ENCODE measurements around the gene DOK6. TPM values are rescaled to one million over a fixed set of nuclear protein-coding genes. Genes with fewer than 3 reads are reported as not detected.

DOK6 gene
- total and polyA plus RNA-seq, 9 of the 15 experiments (the other 6 are each of a cell fraction or from before 2014, with no cell fraction given): not detected

- no peak for TF ChIP-seq RFX7 (CRISPR knock-in tag; IDR thresholded peaks at IDR 0.05)
- TF ChIP-seq ZNF316 (IDR thresholded peaks at IDR 0.05): peak; percentile 68
- TF ChIP-seq MAFG (tag; conservative IDR thresholded peaks at IDR 0.05): peak; percentile 76
- TF ChIP-seq DIDO1 (tag; IDR thresholded peaks at IDR 0.05; ENCODE audit: low read depth): no peak
- peak; percentile 73; the same call in 1 of the 2 replicates for TF ChIP-seq C11orf30 (IDR thresholded peaks at IDR 0.05; ENCODE audit: low read depth)
- TF ChIP-seq MAFF (IDR thresholded peaks at IDR 0.05; ENCODE audit: low read length): peak; percentile 53
- TF ChIP-seq MAFK (IDR thresholded peaks at IDR 0.05; ENCODE audit: low read length): peak; percentile 66
- DNase-seq (ENCODE audit: extremely low read depth in 1 of 4, low spot score in 3 of 4) (no peak), FAIRE-seq (no peak), ATAC-seq (no peak)
- H3K27me3 ChIP-seq (ENCODE audit: control insufficient read depth in 2 of 2, insufficient read depth in 2 of 2, low read length in 2 of 2): no peaks in the 10 kb centered on the region
- CTCF ChIA-PET (ENCODE audit: low intra/inter-chr PET ratio): no interaction called here
- H3K36me3 ChIP-seq (ENCODE audit: control insufficient read depth, insufficient read depth, low read length): no peaks in the 10 kb centered on the region
- no TSS peak for BruUV-seq (replicated peaks)
- no peak overlapping the region for H3K27ac ChIP-seq (ENCODE audit: extremely low read depth, low read depth, low read length)
- H3K9ac ChIP-seq (ENCODE audit: insufficient read depth in 1 of 2, low read depth in 2 of 2, low read length in 2 of 2): no peak overlapping the region
- in situ Hi-C loops (cut with MboI) (no loop called here), intact Hi-C loops (cut with micrococcal nuclease) (no loop called here)
- no peaks in the 10 kb centered on the region for H4K20me1 ChIP-seq (replicated peaks; ENCODE audit: control insufficient read depth, insufficient read depth, low read length)
- H3K4me1 ChIP-seq (replicated peaks in 1 of 2; ENCODE audit: control insufficient read depth in 2 of 2, insufficient read depth in 2 of 2, low read length in 2 of 2): peaks cover 0 to 4% of the 10 kb centered on the region in 2 experiments; a peak in 2 of 5 replicates
- H3K4me2 ChIP-seq (ENCODE audit: insufficient read depth, low read length): no peak overlapping the region
- POLR2A ChIA-PET: no interaction called here
- no peaks in the 10 kb centered on the region for H3K79me2 ChIP-seq (ENCODE audit: control insufficient read depth, insufficient read depth, low read length)
- no peaks in the 10 kb centered on the region for H3K9me1 ChIP-seq (ENCODE audit: control insufficient read depth, insufficient read depth, low read length)
- no peak overlapping the region for H3K4me3 ChIP-seq
- 43% methylated on average over 5 of the region's 5 CpGs for WGBS (ENCODE audit: insufficient coverage, low coverage, missing lambda C conversion rate)
- no peak overlapping the region for H2AFZ ChIP-seq (ENCODE audit: low read depth, low read length)
- H3K9me3 ChIP-seq (replicated peaks; ENCODE audit: control insufficient read depth, insufficient read depth, low read depth, low read length): no peaks in the 10 kb centered on the region
Measured at GRCh38 chr18:69843015-69843414, 442.3 kb downstream of the DOK6 start.

GRCh38 chr18:69844656-69845055 is 444.0 kb downstream of the DOK6 start:
- H3K4me1 ChIP-seq (replicated peaks in 1 of 2; ENCODE audit: control insufficient read depth in 2 of 2, insufficient read depth in 2 of 2, low read length in 2 of 2): peaks cover 0 to under 1% of the 10 kb centered on the region in 2 experiments; a peak in 2 of 5 replicates
- 58% methylated on average over 2 of the region's 2 CpGs for WGBS (ENCODE audit: insufficient coverage, low coverage, missing lambda C conversion rate)
- no TSS peak for BruUV-seq (replicated peaks)
- H3K9ac ChIP-seq (ENCODE audit: insufficient read depth in 1 of 2, low read depth in 2 of 2, low read length in 2 of 2): no peak overlapping the region
- H3K9me3 ChIP-seq (replicated peaks; ENCODE audit: control insufficient read depth, insufficient read depth, low read depth, low read length): no peaks in the 10 kb centered on the region
- POLR2A ChIA-PET: no interaction called here
- DNase-seq (ENCODE audit: extremely low read depth in 1 of 4, low spot score in 3 of 4) (no peak), ATAC-seq (no peak), FAIRE-seq (no peak)
- no peak overlapping the region for H3K4me2 ChIP-seq (ENCODE audit: insufficient read depth, low read length)
- no peaks in the 10 kb centered on the region for H3K9me1 ChIP-seq (ENCODE audit: control insufficient read depth, insufficient read depth, low read length)
- no peaks in the 10 kb centered on the region for H3K36me3 ChIP-seq (ENCODE audit: control insufficient read depth, insufficient read depth, low read length)
- H3K27ac ChIP-seq (ENCODE audit: extremely low read depth, low read depth, low read length): no peak overlapping the region
- H3K79me2 ChIP-seq (ENCODE audit: control insufficient read depth, insufficient read depth, low read length): no peaks in the 10 kb centered on the region
- no peak overlapping the region for H3K4me3 ChIP-seq
- H3K27me3 ChIP-seq (ENCODE audit: control insufficient read depth in 2 of 2, insufficient read depth in 2 of 2, low read length in 2 of 2): no peaks in the 10 kb centered on the region
- CTCF ChIA-PET (ENCODE audit: low intra/inter-chr PET ratio): no interaction called here
- no peaks in the 10 kb centered on the region for H4K20me1 ChIP-seq (replicated peaks; ENCODE audit: control insufficient read depth, insufficient read depth, low read length)
- H2AFZ ChIP-seq (ENCODE audit: low read depth, low read length): no peak overlapping the region
- in situ Hi-C loops (cut with MboI): no loop called here
- intact Hi-C loops (cut with micrococcal nuclease): loop anchor here (5.0 kb wide), 1 partner anchor 228 kb away; no protein-coding TSS in a partner anchor
- TF ChIP-seq ARID2 (IDR thresholded peaks at IDR 0.05) (no peak), FUS (optimal IDR thresholded peaks at IDR 0.05; ENCODE audit: low read depth, low read length) (no peak), HINFP (tag; conservative IDR thresholded peaks at IDR 0.05; ENCODE audit: low read depth) (no peak), MYBL2 (IDR thresholded peaks at IDR 0.05; ENCODE audit: low read depth) (no peak), MYBL2 (CRISPR knock-in tag; IDR thresholded peaks at IDR 0.05; ENCODE audit: borderline replicate concordance) (no peak), CEBPG (CRISPR knock-in tag; IDR thresholded peaks at IDR 0.05) (no peak), CEBPG (tag; conservative IDR thresholded peaks at IDR 0.05 in 1 of 2, IDR thresholded peaks at IDR 0.05 in 1 of 2) (peak; percentile 17 to 67; a peak in 2 of 4 replicates), ZSCAN32 (CRISPR knock-in tag; IDR thresholded peaks at IDR 0.05) (no peak), ZNF197 (CRISPR knock-in tag; IDR thresholded peaks at IDR 0.05; ENCODE audit: low read depth) (no peak), CEBPB (tag; IDR thresholded peaks at IDR 0.05) (peak; percentile 71), ZNF316 (IDR thresholded peaks at IDR 0.05) (no peak), CBFA2T3 (IDR thresholded peaks at IDR 0.05) (no peak)
